KOPT-K1 (cell line): ENCODE data around the gene UTP3.
"Not testable (repeated sequence)": the region's sequence is repeated elsewhere in the genome, so short reads cannot be mapped to it uniquely, and the experiment has no call there.

Experiments used
- H3K27ac ChIP-seq: fragments of 200-600 bp; sonication (generic); 2 replicates; pipeline ENCODE4 v1.5.1; 2016; ENCODE audit warnings: antibody characterized with exemption, mild to moderate bottlenecking, low read depth, low read length; ENCODE audit not compliant: poor library complexity, severe bottlenecking
- H3K36me3 ChIP-seq: fragments of 200-600 bp; sonication (generic); 2 replicates; pipeline ENCODE4 v1.5.1; 2017; ENCODE audit warnings: antibody characterized with exemption, mild to moderate bottlenecking, low read length, moderate library complexity; ENCODE audit not compliant: insufficient read depth
- H3K9me3 ChIP-seq: fragments of 200-600 bp; sonication (generic); 2 replicates; pipeline ENCODE4 v1.5.1; 2017; ENCODE audit warnings: antibody characterized with exemption, low read length, mild to moderate bottlenecking; ENCODE audit not compliant: insufficient read depth, poor library complexity, severe bottlenecking

UTP3 gene

GRCh38 chr4:70687821-70688794 is at the start of gene UTP3:
TSS of gene UTP3 (plus strand) at chr4:70688532. CDS start at chr4:70688678, 146 bp downstream.
- Histone ChIP-seq H3K27ac (peak within 1 kb of the TSS; percentile 92), H3K36me3 (peaks cover 36% of the 10 kb centered on the region), H3K9me3 (no peaks in the 10 kb centered on the region)

- no peaks in the 10 kb centered on the region for H3K36me3 ChIP-seq
- H3K27ac ChIP-seq: no peak overlapping the region
- H3K9me3 ChIP-seq: no peaks in the 10 kb centered on the region
These were observed 48.1 kb upstream of the UTP3 start for GRCh38 chr4:70640192-70640591.

GRCh38 chr4:70650741-70651140 is 37.6 kb upstream of the UTP3 start:
- H3K27ac ChIP-seq, H3K36me3 ChIP-seq, H3K9me3 ChIP-seq: not testable (repeated sequence)

GRCh38 chr4:70651864-70652506 is 36.3 kb upstream of the UTP3 start:
- H3K27ac ChIP-seq: no peak overlapping the region

GRCh38 chr4:70654605-70655011 is 33.7 kb upstream of the UTP3 start:
- no peaks in the 10 kb centered on the region for H3K36me3 ChIP-seq
- H3K27ac ChIP-seq: no peak overlapping the region
- H3K9me3 ChIP-seq: no peaks in the 10 kb centered on the region

More at GRCh38 chr4:70651864-70652506, 36.3 kb upstream of the UTP3 start:
- H3K36me3 ChIP-seq: no peaks in the 10 kb centered on the region
- H3K9me3 ChIP-seq: no peaks in the 10 kb centered on the region

- Histone ChIP-seq H3K9me3 (no peaks in the 10 kb centered on the region), H3K36me3 (no peaks in the 10 kb centered on the region), H3K27ac (no peak overlapping the region)
These were observed 31.0 kb upstream of the UTP3 start for GRCh38 chr4:70657326-70657725.

- Histone ChIP-seq H3K36me3 (no peaks in the 10 kb centered on the region), H3K27ac (no peak overlapping the region), H3K9me3 (no peaks in the 10 kb centered on the region)
These were observed 29.9 kb upstream of the UTP3 start for GRCh38 chr4:70658418-70658817.

- no peaks in the 10 kb centered on the region for H3K9me3 ChIP-seq
- H3K36me3 ChIP-seq: no peaks in the 10 kb centered on the region
- H3K27ac ChIP-seq: no peak overlapping the region
These were observed 28.2 kb upstream of the UTP3 start for GRCh38 chr4:70660106-70660505.

- not testable (repeated sequence) for H3K9me3 ChIP-seq, H3K36me3 ChIP-seq, H3K27ac ChIP-seq
These were observed 26.9 kb upstream of the UTP3 start for GRCh38 chr4:70661309-70661922.

- no peaks in the 10 kb centered on the region for H3K9me3 ChIP-seq
- H3K36me3 ChIP-seq: no peaks in the 10 kb centered on the region
- H3K27ac ChIP-seq: no peak within 1 kb of the TSS
These were observed 22.0 kb upstream of the UTP3 start, which contains the start of gene JCHAIN for GRCh38 chr4:70666369-70666768. TSS of gene JCHAIN (minus strand) at chr4:70666508. CDS start at chr4:70666490, 18 bp downstream.

- Histone ChIP-seq H3K36me3 (no peaks in the 10 kb centered on the region), H3K27ac (no peak overlapping the region), H3K9me3 (no peaks in the 10 kb centered on the region)
These were observed 20.4 kb upstream of the UTP3 start for GRCh38 chr4:70667740-70668535.

GRCh38 chr4:70670332-70671014 is 17.9 kb upstream of the UTP3 start:
- H3K27ac ChIP-seq: no peak overlapping the region
- H3K36me3 ChIP-seq: no peaks in the 10 kb centered on the region
- H3K9me3 ChIP-seq: no peaks in the 10 kb centered on the region

- H3K9me3 ChIP-seq: no peaks in the 10 kb centered on the region
- H3K36me3 ChIP-seq: no peaks in the 10 kb centered on the region
- H3K27ac ChIP-seq: no peak overlapping the region
These were observed 17.2 kb upstream of the UTP3 start for GRCh38 chr4:70671091-70671490.

- Histone ChIP-seq H3K36me3 (no peaks in the 10 kb centered on the region), H3K9me3 (no peaks in the 10 kb centered on the region), H3K27ac (no peak overlapping the region)
These were observed 14.1 kb upstream of the UTP3 start for GRCh38 chr4:70674191-70674590.
